HepG2 (cell line): ENCODE measurements around the gene GAS5. TPM values are rescaled to one million over a fixed set of nuclear protein-coding genes. Genes with fewer than 3 reads are reported as not detected.
A peak's percentile ranks its signal among the peaks of the same experiment; 100 is the strongest.

Source experiments
- ATF7-NPFF ChIP-seq: sonication (generic); formaldehyde crosslinking; IDR thresholded peaks from 2 replicates; pipeline ENCODE4 v1.8.1; 2023; ENCODE audit warnings: mild to moderate bottlenecking, low read depth, missing genetic modification reagents, moderate library complexity
- GATAD2A ChIP-seq: IDR thresholded peaks from 2 replicates; pipeline ENCODE4 v1.6.1; 2016
- HDAC6 ChIP-seq: fragments of 200-600 bp; sonication (generic); IDR thresholded peaks from 2 replicates; pipeline ENCODE4 v1.7.0; 2017; ENCODE audit warnings: mild to moderate bottlenecking, antibody characterized with exemption, low read length, low read depth
- KLF16 ChIP-seq, 2 experiments: sonication (generic) in 1 of 2; formaldehyde crosslinking in 1 of 2; IDR thresholded peaks; 2 replicates each; pipeline versions ENCODE4 v1.6.1 to v1.8.0; 2016 to 2023; ENCODE audit warnings: missing genetic modification reagents in 2 of 2, missing compliant biosample characterization in 1 of 2
- PAXIP1 ChIP-seq: sonication (generic); formaldehyde crosslinking; conservative IDR thresholded peaks from 2 replicates; pipeline ENCODE4 v1.4.0; 2020; ENCODE audit warnings: mild to moderate bottlenecking, missing genetic modification reagents, moderate library complexity
- RAD21 ChIP-seq: fragments of 450-650 bp; formaldehyde crosslinking; IDR thresholded peaks from 2 replicates; pipeline ENCODE4 v1.5.0; 2020; ENCODE audit warnings: mild to moderate bottlenecking
- ZNF616 ChIP-seq: sonication (generic); formaldehyde crosslinking; IDR thresholded peaks from 2 replicates; pipeline ENCODE4 v1.5.0; 2020; ENCODE audit warnings: low read depth, mild to moderate bottlenecking, missing genetic modification reagents
- ZNF670 ChIP-seq: sonication (generic); formaldehyde crosslinking; IDR thresholded peaks from 2 replicates; pipeline ENCODE4 v1.8.0; 2022; ENCODE audit warnings: mild to moderate bottlenecking, missing genetic modification reagents, borderline replicate concordance
- ZNF674 ChIP-seq: sonication (generic); formaldehyde crosslinking; IDR thresholded peaks from 2 replicates; pipeline ENCODE4 v1.5.0; 2020; ENCODE audit warnings: low read depth, mild to moderate bottlenecking, missing genetic modification reagents
- ZNF746 ChIP-seq: sonication (generic); formaldehyde crosslinking; IDR thresholded peaks from 2 replicates; pipeline ENCODE4 v1.8.0; 2022; ENCODE audit warnings: mild to moderate bottlenecking, missing genetic modification reagents
- ZNF788 ChIP-seq: sonication (generic); formaldehyde crosslinking; IDR thresholded peaks from 2 replicates; pipeline ENCODE4 v1.5.0; 2020; ENCODE audit warnings: mild to moderate bottlenecking, missing genetic modification reagents, borderline replicate concordance
- ZNF891 ChIP-seq: sonication (generic); formaldehyde crosslinking; IDR thresholded peaks from 2 replicates; pipeline ENCODE4 v1.5.0; 2020; ENCODE audit warnings: mild to moderate bottlenecking, missing genetic modification reagents
- polyA plus RNA-seq, 8 experiments: library from polyadenylated mRNA; depleted of rRNA in 3 of 8; stranded (reverse) in 7 of 8; unstranded in 1 of 8; fragments of >200 nt; fragmentation: Illumina TruSeq in 4 of 8; extraction: Trizol in 4 of 8; gene quantifications; 2 replicates each; pipeline versions ENCODE4 v1.2.1 to v1.2.3, GENCODE V29; 2011 to 2016; ENCODE audit warnings: low read depth in 4 of 8, missing spikeins in 1 of 8, mixed read lengths in 1 of 8; ENCODE audit not compliant: insufficient read depth in 1 of 8
- total RNA-seq, 5 experiments: library from RNA; depleted of rRNA; stranded (reverse); fragments of >200 nt; fragmentation: Illumina TruSeq; extraction: Trizol; gene quantifications; 2 replicates each; pipeline ENCODE4 v1.2.3, GENCODE V29; 2016; ENCODE audit warnings: low read depth in 1 of 5
- TF ChIP-seq, protein P1 (sequence below): sonication (generic); formaldehyde crosslinking; IDR thresholded peaks from 2 replicates; pipeline ENCODE4 v1.8.0; 2023; ENCODE audit warnings: mild to moderate bottlenecking, missing genetic modification reagents
- TF ChIP-seq, protein P2 (sequence below): sonication (generic); formaldehyde crosslinking; IDR thresholded peaks from 2 replicates; pipeline ENCODE4 v1.4.0; 2020; ENCODE audit warnings: mild to moderate bottlenecking, missing genetic modification reagents

The GAS5 gene
- total and polyA plus RNA-seq, 2 of the 13 experiments (the other 11 are each of a cell fraction or from before 2014, with no cell fraction given): 352 to 738 TPM

DNA sequence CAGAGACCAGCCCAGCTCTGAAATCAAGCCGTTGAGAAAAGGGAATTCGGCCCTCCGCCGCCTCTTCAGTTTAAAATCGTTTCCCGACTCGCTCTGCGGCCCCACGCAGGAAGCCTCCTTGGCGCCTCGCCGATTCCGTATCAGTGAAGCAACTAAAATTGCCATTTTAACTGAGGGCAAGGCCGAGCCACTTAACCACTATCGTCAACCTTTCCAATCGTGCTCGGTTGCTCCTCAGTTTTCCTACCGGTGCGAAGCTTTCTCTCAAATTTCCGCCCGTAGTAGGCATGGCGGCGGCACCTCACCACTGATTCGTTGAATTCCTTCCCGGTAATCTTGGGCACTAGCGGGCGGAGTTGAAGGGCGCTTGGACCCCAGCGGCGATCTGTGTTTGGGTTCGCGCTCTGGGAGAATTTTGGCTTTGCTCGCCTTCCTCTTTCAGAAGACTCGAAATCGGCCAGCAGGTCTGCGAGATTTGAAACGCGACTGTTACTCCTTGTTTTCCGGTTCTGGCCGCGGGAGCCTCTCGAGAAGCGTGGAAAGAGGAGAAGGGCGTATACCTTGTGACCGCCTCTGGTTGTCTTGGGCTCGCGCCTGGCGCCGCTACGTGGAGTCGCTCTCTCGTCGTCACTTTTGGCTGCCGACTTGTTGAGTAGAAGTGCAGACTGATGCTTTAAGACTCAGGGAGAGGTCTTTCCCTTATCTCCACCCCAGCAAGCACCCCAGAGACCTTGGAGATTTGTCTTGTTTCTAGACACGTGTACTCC, 43.3 kb downstream of the GAS5 start, which contains the start of the genes CENPL and DARS2 (continued):
- TF ChIP-seq PAXIP1: no peak; the same call in 1 of the 2 replicates
- peak in 1 of 2 experiments; percentile 55; a peak in 1 of 4 replicates for TF ChIP-seq KLF16 (CRISPR knock-in tag; IDR thresholded peaks at IDR 0.05)
- 0 out of 2 replicates have a peak, but pooled peaks have one; percentile 4 for TF ChIP-seq ZNF891 (CRISPR knock-in tag)
- TF ChIP-seq GATAD2A (CRISPR knock-in tag): no peak; the same call in 1 of the 2 replicates
- no peak for TF ChIP-seq HDAC6
- TF ChIP-seq, protein P1, sequence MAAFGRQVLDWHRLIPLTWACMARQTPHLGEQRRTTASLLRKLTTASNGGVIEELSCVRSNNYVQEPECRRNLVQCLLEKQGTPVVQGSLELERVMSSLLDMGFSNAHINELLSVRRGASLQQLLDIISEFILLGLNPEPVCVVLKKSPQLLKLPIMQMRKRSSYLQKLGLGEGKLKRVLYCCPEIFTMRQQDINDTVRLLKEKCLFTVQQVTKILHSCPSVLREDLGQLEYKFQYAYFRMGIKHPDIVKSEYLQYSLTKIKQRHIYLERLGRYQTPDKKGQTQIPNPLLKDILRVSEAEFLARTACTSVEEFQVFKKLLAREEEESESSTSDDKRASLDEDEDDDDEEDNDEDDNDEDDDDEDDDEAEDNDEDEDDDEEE (CRISPR knock-in tag): 0 out of 2 replicates have a peak, but pooled peaks have one; percentile 32
- TF ChIP-seq ATF7-NPFF (CRISPR knock-in tag): peak; percentile 49; the same call in 1 of the 2 replicates
- TF ChIP-seq ZNF746 (CRISPR knock-in tag): no peak
- TF ChIP-seq ZNF616 (CRISPR knock-in tag): no peak
- TF ChIP-seq RAD21 (CRISPR knock-in tag): no peak
- TF ChIP-seq ZNF788: peak; percentile 51; the same call in 1 of the 2 replicates
- TF ChIP-seq, protein P2, sequence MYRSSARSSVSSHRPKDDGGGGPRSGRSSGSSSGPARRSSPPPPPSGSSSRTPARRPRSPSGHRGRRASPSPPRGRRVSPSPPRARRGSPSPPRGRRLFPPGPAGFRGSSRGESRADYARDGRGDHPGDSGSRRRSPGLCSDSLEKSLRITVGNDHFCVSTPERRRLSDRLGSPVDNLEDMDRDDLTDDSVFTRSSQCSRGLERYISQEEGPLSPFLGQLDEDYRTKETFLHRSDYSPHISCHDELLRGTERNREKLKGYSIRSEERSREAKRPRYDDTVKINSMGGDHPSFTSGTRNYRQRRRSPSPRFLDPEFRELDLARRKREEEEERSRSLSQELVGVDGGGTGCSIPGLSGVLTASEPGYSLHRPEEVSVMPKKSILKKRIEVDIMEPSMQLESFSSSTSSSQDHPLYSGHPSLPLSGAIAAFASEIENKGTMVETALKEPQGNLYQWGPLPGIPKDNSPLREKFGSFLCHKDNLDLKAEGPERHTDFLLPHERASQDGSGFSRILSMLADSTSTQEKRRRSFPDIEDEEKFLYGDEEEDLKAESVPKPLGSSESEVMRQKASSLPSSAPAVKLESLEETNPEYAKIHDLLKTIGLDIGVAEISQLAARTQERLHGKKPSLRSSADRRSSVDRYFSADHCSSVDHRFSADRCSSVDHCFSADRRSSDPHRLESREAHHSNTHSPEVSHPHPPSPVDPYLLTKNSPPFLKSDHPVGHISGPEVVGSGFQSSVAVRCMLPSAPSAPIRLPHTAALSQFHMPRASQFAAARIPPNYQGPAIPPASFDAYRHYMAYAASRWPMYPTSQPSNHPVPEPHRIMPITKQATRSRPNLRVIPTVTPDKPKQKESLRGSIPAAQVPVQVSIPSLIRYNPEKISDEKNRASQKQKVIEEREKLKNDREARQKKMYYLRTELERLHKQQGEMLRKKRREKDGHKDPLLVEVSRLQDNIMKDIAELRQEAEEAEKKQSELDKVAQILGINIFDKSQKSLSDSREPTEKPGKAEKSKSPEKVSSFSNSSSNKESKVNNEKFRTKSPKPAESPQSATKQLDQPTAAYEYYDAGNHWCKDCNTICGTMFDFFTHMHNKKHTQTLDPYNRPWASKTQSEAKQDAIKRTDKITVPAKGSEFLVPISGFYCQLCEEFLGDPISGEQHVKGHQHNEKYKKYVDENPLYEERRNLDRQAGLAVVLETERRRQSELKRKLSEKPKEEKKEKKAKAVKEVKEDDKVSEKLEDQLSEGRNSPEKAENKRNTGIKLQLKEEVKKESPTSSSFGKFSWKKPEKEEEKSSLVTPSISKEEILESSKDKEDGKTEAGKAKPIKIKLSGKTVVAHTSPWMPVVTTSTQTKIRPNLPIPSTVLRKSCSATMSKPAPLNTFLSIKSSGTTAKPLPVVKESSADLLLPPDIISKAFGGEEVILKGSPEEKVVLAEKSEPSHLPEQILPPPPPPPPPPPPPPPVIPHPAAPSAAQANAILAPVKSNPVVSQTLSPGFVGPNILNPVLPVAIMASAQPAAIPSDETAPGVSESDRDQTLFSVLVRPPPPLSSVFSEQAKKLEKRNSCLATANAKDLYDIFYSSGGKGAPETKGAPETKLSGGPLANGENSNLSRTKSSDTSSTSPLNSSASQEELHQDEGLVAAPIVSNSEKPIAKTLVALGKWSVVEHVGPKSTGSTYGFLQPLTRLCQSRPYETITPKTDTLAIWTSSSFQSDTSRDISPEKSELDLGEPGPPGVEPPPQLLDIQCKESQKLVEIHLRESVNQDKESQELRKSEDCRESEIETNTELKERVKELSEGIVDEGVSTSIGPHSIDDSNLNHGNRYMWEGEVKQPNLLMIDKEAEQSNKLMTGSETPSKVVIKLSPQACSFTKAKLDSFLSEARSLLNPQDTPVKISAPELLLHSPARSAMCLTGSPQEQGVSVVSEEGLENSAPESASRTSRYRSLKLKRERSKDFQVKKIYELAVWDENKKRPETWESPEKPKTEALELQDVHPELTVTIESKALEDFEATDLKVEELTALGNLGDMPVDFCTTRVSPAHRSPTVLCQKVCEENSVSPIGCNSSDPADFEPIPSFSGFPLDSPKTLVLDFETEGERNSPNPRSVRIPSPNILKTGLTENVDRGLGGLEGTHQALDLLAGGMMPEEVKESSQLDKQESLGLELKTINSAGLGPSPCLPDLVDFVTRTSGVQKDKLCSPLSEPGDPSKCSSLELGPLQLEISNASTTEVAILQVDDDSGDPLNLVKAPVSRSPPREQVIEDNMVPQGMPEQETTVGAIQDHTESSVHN (CRISPR knock-in tag): no peak
- no peak for TF ChIP-seq ZNF670 (CRISPR knock-in tag)
- TF ChIP-seq ZNF674 (CRISPR knock-in tag): no peak
